Measurements from ENCODE around the gene CHFR. TPM values are rescaled to one million over a fixed set of nuclear protein-coding genes. Genes with fewer than 3 reads are reported as not detected.
"Not testable (repeated sequence)": the region's sequence is repeated elsewhere in the genome, so short reads cannot be mapped to it uniquely, and the experiment has no call there.

The CHFR gene
- total RNA-seq, 2 experiments from 2014 or later = 38.2 to 55.9 TPM

DNA sequence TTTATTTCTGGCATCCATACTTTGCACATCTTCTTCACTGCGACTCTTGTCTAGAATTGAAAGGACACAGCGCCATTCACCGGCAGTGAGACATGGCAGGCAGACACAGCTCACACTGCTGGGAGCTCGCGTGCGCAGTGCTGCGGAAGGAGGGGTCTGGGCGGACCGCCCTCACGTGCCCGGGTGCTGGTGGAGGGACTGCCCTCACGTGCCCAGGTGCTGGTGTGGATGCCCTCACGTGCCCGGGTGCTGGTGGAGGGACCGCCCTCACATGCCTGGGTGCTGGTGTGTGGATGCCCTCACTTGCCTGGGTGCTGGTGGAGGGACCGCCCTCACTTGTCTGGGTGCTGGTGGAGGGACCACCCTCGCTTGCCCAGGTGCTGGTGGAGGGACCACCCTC lies 30.8 kb downstream of the CHFR start:
- Histone ChIP-seq H3K27ac (ENCODE audit: low read depth, low read length, poor library complexity, severe bottlenecking) (no peak overlapping the region), H4K20me1 (ENCODE audit: insufficient read depth, low read length) (no peaks in the 10 kb centered on the region), H3K79me2 (ENCODE audit: insufficient read depth, low read depth, low read length) (no peaks in the 10 kb centered on the region), H3K36me3 (ENCODE audit: insufficient read depth, low read length) (peaks cover 74% of the 10 kb centered on the region), H3K4me2 (ENCODE audit: low read length) (no peak overlapping the region), H3K4me1 (ENCODE audit: insufficient read depth, low read length, poor library complexity, severe bottlenecking) (no peaks in the 10 kb centered on the region), H2AFZ (ENCODE audit: low read length) (no peak overlapping the region), H3K9me2 (ENCODE audit: insufficient read depth, low read length) (no peaks in the 10 kb centered on the region), H3K9me3 (ENCODE audit: low read length) (no peaks in the 10 kb centered on the region), H3K4me3 (ENCODE audit: low read depth, low read length, poor library complexity, severe bottlenecking) (no peak overlapping the region)
- ChIA-PET POLR2A (no interaction called here), CTCF (ENCODE audit: unreplicated experiment) (no interaction called here)
- no peak for DNase-seq (ENCODE audit: low spot score)
- intact Hi-C loops (cut with micrococcal nuclease; ENCODE audit: unreplicated experiment) = no loop called here
- BruUV-seq (replicated peaks) = no TSS peak
- no peak for TF ChIP-seq EZH2phosphoT487 (IDR thresholded peaks at IDR 0.05; ENCODE audit: borderline replicate concordance, low read depth, low read length)
- TF ChIP-seq, protein P1, sequence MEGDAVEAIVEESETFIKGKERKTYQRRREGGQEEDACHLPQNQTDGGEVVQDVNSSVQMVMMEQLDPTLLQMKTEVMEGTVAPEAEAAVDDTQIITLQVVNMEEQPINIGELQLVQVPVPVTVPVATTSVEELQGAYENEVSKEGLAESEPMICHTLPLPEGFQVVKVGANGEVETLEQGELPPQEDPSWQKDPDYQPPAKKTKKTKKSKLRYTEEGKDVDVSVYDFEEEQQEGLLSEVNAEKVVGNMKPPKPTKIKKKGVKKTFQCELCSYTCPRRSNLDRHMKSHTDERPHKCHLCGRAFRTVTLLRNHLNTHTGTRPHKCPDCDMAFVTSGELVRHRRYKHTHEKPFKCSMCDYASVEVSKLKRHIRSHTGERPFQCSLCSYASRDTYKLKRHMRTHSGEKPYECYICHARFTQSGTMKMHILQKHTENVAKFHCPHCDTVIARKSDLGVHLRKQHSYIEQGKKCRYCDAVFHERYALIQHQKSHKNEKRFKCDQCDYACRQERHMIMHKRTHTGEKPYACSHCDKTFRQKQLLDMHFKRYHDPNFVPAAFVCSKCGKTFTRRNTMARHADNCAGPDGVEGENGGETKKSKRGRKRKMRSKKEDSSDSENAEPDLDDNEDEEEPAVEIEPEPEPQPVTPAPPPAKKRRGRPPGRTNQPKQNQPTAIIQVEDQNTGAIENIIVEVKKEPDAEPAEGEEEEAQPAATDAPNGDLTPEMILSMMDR (conservative IDR thresholded peaks at IDR 0.05; ENCODE audit: low read length) = no peak

DNA sequence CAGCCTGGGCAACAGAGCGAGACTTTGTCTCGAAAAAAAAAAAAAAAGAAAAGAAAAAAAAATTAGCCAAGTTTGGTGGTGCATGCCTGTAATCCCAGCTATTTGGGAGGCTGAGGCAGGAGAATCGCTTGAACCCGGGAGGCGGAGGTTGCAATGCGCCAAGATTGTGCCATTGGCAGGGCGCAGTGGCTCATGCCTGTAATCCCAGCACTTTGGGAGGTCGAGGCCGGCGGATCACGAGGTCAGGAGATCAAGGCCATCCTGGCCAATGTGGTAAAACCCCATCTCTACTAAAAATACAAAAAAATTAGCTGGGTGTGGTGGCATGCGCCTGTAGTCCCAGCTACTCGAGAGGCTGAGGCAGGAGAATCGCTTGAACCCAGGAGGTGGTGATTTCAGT lies 32.2 kb downstream of the CHFR start:
- H3K9me2 ChIP-seq (ENCODE audit: insufficient read depth, low read length); H4K20me1 ChIP-seq (ENCODE audit: insufficient read depth, low read length); H3K79me2 ChIP-seq (ENCODE audit: insufficient read depth, low read depth, low read length); DNase-seq (ENCODE audit: low spot score); H3K4me3 ChIP-seq (ENCODE audit: low read depth, low read length, poor library complexity, severe bottlenecking); BruUV-seq (replicated peaks); H3K27ac ChIP-seq (ENCODE audit: low read depth, low read length, poor library complexity, severe bottlenecking); H3K9me3 ChIP-seq (ENCODE audit: low read length); CTCF ChIA-PET (ENCODE audit: unreplicated experiment); intact Hi-C loops (cut with micrococcal nuclease; ENCODE audit: unreplicated experiment); H3K4me2 ChIP-seq (ENCODE audit: low read length); POLR2A ChIA-PET; H2AFZ ChIP-seq (ENCODE audit: low read length); H3K4me1 ChIP-seq (ENCODE audit: insufficient read depth, low read length, poor library complexity, severe bottlenecking): not testable (repeated sequence)
- H3K36me3 ChIP-seq (ENCODE audit: insufficient read depth, low read length) = peaks cover 74% of the 10 kb centered on the region

- Histone ChIP-seq H4K20me1 (ENCODE audit: insufficient read depth, low read length) (no peaks in the 10 kb centered on the region), H3K4me2 (ENCODE audit: low read length) (no peak overlapping the region), H3K36me3 (ENCODE audit: insufficient read depth, low read length) (peaks cover 67% of the 10 kb centered on the region), H3K4me1 (ENCODE audit: insufficient read depth, low read length, poor library complexity, severe bottlenecking) (no peaks in the 10 kb centered on the region), H3K27ac (ENCODE audit: low read depth, low read length, poor library complexity, severe bottlenecking) (no peak overlapping the region), H2AFZ (ENCODE audit: low read length) (no peak overlapping the region), H3K79me2 (ENCODE audit: insufficient read depth, low read depth, low read length) (no peaks in the 10 kb centered on the region), H3K4me3 (ENCODE audit: low read depth, low read length, poor library complexity, severe bottlenecking) (no peak overlapping the region), H3K9me3 (ENCODE audit: low read length) (no peaks in the 10 kb centered on the region), H3K9me2 (ENCODE audit: insufficient read depth, low read length) (no peaks in the 10 kb centered on the region)
- intact Hi-C loops (cut with micrococcal nuclease; ENCODE audit: unreplicated experiment) = no loop called here
- DNase-seq (ENCODE audit: low spot score) = no peak
- TF ChIP-seq, protein P1 (conservative IDR thresholded peaks at IDR 0.05; ENCODE audit: low read length) = no peak
- TF ChIP-seq EZH2phosphoT487 (IDR thresholded peaks at IDR 0.05; ENCODE audit: borderline replicate concordance, low read depth, low read length) = no peak
- BruUV-seq (replicated peaks) = TSS peak; percentile 53
- ChIA-PET CTCF (ENCODE audit: unreplicated experiment) (no interaction called here), POLR2A (no interaction called here)
These were observed 33.9 kb downstream of the CHFR start for GRCh38 chr12:132853285-132854092.
